CD4-positive, alpha-beta T cell treated with Interleukin-17A for 1 hour (primary cell): ENCODE data around the gene SGIP1.

Experiments used
- DNase-seq: peaks from one replicate; pipeline ENCODE4 v3.0.0-alpha.2; 2020

Gene SGIP1

DNA sequence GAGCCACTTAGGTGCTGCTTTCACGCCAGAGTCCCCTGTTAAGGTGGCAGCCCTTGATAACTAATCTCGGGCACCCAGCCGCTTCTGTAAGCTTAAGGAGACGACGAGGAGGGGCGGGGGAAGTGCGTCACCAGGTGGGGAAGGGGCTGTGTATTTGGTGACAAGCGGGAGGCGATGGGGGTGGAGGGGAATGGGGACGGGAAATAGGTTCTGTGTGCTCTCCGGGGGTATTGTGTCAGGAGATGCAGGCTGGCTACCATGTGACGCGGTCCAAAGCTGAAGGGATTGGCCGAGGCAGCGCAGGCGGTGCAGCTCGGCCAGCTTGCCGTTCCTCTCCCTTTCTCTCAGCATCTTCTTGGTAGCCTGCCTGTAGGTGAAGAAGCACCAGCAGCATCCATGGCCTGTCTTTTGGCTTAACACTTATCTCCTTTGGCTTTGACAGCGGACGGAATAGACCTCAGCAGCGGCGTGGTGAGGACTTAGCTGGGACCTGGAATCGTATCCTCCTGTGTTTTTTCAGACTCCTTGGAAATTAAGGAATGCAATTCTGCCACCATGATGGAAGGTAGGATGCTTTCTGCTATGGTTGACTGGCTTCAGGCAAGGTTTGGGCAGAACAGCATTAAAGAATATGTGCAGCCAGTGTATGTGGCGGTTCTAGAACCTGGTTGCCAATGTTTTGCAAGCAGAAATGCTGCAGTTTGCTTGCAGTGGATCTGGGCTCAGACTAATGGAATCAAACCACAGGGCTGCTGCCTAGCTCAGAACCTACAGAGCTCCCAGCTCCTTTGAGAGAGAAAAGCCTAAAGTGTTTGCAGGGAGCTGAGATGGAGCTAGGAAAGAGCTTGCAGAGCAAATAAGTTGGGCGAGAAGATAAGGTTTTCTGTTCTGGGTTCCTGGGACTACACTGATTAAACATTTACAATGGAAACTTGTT lies at the start of gene SGIP1:
Gene SGIP1, plus strand, starts transcription at position 350 of the 937 bp plus-strand sequence. Its CDS starts 206 bp downstream, at position 556.
- DNase-seq: no peak

DNA sequence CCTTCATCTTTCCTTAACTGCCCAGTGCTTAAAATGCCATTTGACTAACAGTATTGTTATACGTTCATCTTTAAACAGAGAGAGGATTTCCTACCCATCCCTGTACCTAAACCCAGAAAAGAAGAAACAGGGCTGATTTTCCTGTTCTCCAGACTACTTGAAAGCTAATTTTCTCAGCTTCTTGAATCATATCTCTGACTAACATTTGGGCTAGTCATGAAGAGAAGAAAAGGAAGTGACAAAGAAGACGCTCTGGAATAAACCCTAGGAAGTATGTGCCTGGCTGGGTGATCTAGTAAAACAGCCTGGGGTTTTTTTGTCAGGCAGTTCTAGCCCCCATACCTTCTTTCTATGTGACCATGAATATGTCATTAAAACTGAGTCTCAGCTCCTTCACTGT lies 44.8 kb upstream of the SGIP1 start:
- DNase-seq: no peak

- DNase-seq: no peak
Measured at GRCh38 chr1:66489972-66490601, 43.9 kb upstream of the SGIP1 start.

GRCh38 chr1:66490816-66491215 lies 43.1 kb upstream of the SGIP1 start:
- no peak for DNase-seq

DNA sequence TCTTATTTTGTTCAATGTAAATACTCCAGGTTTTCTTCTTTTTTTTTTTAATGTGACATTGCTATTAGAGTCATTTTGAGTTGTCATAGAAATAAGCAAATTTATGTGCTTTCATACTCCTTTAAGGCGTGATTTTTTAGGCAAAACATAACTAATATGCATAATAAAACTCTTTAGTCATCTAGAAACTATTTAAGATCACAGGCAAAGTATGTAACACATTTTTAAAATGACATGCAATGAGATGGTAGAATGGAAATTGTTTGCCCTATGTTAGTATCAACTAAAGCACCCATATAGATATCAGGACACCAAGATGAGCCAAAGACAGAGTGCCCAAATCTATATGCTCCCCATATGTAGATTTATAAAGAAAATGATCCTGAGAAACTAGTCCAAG lies 41.5 kb upstream of the SGIP1 start:
- DNase-seq: no peak

GRCh38 chr1:66493731-66494130 lies 40.2 kb upstream of the SGIP1 start:
- no peak for DNase-seq

DNA sequence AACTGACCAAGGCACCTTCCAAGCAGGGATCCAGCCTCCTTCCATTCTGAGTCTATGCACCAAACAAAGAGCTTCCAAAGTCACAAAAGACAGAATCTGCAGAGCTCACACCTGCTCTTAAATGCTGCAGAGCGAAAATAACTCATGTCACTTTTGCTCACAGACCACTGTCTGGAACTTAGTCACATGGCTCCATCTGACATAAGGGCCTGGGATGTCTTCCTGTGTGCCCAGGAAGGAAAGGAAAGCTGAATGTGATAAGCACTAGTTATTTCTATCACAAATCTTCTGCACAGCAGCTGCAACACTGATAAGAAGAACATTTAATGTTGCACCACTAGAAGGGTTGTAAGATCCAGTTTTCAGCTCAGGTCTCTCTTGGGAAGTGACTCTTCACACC lies 39.5 kb upstream of the SGIP1 start:
- no peak for DNase-seq

GRCh38 chr1:66495495-66495894 lies 38.5 kb upstream of the SGIP1 start:
- no peak for DNase-seq

- DNase-seq: no peak
Measured at GRCh38 chr1:66497910-66498309, 36.0 kb upstream of the SGIP1 start.

DNA sequence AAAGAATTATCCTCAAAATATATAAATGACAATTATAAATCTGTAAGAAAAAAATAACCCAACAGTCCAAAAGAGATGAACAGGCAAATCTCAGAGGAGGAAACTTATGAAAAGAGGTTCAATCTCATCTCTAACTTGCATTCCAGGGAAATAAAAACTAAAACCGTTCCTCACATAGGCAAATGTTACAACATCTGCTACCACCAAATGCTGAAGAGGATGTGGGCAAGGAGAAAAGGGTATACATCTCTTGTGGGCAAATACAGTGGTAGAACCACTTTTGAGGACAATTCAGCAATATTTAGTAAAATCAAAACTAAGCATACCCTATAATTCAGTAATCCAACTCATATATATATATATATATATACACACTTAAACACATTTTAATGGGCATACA lies 33.7 kb upstream of the SGIP1 start:
- DNase-seq: no peak

DNA sequence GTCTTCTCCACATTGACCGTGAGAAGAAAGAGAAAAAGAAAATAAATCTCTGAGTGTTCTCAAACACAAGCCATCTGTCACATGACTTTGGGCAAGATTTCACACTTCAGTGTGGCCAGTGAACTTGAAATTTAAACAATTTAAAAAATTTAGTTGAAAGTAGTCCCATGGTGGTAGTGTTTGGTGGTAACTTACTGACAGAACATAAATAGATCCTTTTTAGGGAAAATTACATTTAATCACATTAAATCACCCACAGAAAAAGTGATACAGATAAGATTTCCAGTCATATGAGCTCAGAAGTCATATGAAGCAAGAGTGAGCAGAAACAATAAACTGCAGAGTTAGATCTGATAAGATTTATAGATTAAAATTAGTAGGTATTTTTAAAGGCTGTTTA lies 31.9 kb upstream of the SGIP1 start:
- no peak for DNase-seq

DNA sequence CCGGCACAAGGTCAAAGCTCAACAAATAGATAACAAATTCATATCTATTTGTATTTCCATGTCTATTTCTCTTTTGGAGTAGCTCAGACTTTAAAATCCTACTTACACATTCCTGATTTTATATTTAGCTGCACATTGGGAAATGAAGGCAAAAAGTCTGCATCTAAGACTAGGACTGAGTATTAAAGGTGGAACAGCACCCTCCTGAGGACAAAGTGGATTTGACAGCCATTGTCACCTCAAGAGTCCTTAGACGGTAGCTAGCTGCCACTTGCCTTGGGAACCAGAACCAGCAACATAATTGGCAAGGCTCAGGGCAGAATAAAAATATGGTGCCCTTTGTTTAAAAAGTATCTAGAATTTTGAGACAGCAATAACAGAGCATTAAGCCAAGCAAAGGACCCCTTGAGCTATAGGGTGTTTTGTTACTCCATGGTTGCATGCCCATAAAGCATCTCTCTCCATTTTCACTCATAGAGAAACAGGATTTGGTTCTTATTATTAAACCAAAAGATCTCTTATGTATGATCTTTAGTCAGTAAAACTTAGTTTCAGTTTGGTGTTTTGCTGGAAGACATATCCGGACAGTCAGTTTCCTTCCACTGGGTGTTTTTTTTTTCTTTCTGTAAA lies 30.0 kb upstream of the SGIP1 start:
- DNase-seq: peak; percentile 25

DNA sequence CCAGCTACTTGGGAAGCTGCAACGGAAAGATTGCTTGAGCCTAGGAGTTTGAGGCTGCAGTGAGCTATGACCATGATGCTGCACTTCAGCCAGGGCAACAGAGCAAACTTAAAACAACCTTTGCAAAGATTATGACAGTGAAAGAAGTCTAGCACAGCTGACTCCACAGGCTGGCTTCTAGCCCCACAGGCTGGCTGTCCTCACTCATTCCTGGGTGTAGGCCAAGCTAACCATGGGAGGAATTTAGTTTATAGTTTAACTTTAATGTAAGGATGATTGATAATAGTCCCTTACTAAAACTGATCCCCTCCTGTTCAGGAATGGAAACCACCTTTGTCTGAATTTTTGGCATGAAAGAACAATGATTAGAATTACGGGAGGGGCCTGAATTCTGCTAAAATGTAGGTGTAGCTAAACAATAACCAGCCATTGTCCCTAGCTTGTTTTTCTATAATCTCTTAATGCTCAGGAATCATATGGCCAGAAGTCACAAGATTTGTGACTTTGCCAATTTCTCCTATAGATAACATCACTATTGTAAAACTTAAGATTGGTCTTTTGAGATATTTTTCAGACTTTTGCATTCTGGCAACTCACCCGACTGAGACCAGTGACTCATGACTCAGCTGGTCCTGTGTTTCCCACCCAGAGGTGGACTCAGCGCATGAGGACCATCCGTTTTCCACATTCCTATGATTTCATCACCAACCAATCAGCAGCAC lies 28.1 kb upstream of the SGIP1 start:
- DNase-seq: no peak

DNA sequence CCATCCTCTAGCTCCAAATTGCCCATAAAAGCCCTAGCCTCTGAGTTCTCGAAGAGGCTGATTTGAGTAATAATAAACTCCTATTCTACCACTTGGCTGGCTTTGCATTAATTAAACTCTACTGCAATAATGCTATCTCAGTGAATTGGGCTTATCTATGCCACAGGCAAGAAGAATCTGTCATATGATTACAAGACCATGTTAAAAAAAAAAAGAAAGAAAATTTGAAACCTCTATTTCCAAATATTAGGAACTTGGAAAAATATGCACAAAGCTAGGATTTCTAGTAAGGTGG lies 27.6 kb upstream of the SGIP1 start:
- DNase-seq: no peak

DNA sequence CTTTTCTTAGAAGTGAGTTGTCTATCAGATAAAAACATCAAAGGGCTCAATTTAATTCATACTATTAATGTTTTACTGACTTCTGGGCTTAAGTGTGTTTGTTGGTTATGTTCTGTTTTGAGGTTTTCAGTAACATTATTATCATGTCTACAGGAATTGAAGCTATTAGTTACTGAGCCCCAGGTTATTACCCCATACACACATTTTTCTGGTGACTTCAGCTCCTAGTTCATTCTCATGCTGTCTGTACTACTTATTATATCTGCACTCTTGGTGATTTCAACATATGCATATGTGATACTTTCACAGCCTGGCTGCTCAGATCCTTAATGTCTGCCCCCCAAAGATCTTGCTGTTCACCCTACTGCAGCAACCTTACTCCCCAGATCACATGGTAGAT lies 27.0 kb upstream of the SGIP1 start:
- no peak for DNase-seq

DNA sequence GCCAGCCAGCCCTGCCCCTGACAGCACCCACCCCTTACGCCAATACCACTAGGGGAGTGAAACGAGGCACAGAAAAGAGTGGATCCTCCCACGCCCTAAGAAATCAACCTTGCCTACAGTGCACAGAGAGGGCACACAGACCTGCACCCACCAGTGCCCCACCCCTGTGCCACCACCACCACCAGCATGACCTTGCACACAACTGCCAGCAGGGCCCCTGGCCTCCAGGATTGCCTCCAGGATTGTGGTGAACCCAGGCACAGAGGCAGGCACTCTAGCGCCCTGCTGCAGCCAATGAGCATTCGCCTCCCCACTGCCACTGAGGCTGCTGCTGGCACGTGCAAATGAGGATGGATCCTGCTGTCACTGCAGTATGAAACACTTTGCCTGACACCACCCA lies 23.5 kb upstream of the SGIP1 start:
- DNase-seq: no peak

DNA sequence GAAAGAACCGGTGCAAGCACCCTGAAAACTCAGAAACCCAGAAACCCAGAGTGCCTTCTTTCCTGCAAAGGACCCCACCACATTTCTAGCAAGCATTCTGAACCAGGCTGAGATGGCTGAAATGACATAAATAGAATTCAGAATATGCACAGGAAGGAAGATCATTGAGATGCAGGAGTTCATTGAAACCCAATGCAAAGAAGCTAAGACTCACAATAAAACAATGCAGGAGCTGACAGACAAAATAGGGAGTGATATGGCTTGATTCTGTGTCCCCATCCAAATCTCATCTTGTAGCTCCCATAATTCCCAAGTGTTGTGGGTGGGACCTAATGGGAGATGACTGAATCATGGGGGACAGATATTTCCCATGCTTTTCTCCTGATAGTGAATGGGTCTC lies 22.8 kb upstream of the SGIP1 start:
- no peak for DNase-seq

DNA sequence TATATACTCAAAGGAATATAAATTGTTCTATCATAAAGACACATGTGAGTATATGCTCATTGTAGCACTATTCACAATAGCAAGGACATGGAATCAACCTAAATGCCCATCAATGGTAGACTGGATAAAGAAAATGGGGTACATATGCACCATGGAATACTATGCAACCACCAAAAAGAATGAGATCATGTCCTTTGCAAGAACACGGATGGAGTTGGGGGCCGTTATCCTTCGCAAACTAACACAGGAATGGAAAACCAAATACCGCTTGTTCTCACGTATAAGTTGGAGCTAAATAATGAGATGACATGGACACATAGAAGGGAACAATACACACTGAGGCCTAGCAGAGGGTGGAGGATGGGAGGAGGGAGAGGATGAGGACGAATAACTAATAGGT lies 16.0 kb upstream of the SGIP1 start:
- no peak for DNase-seq

GRCh38 chr1:66518654-66519053 lies 15.3 kb upstream of the SGIP1 start:
- no peak for DNase-seq

- DNase-seq: no peak
Measured at GRCh38 chr1:66519992-66520391, 14.0 kb upstream of the SGIP1 start.

- DNase-seq: no peak
Measured at GRCh38 chr1:66520655-66521054, 13.3 kb upstream of the SGIP1 start.

- no peak for DNase-seq
Measured at GRCh38 chr1:66521721-66522365, 12.1 kb upstream of the SGIP1 start.

DNA sequence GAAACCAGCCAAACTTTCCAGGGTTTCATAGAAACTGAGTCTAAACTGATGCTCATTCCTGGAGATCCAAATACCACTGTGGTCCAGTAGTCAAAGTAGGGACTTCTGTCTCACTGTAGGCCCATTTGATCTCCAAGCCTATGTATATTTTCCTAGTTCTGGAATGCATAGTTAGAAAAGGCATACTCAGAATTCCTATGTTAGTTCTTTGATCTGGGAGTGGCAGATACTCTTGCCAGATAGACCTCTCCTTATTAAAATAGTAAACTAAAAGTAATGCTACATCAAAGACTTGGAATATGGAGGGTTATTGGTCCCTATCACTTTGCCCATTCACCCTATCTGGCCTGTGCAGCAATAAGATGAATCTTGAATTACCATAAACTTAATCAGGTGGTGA lies 10.4 kb upstream of the SGIP1 start:
- no peak for DNase-seq
